A673 (cell line): Measurements from ENCODE around the gene NDUFB10. TPM values are rescaled to one million over a fixed set of nuclear protein-coding genes. Genes with fewer than 3 reads are reported as not detected.
"Not testable (repeated sequence)": the region's sequence is repeated elsewhere in the genome, so short reads cannot be mapped to it uniquely, and the experiment has no call there.

ENCODE experiments used
- BruUV-seq: library from RNA; stranded (reverse); fragments of 400-500 nt; replicated peaks from 2 replicates; lab custom pipeline; 2021; lab: Mats Ljungman, UMichigan
- CTCF ChIA-PET: fragments of 300-600 bp; sonication (Branson Sonifier 250); formaldehyde crosslinking; loops from one replicate; lab custom pipeline; 2022; ENCODE audit warnings: antibody characterized with exemption; lab: Charles Lee
- POLR2A ChIA-PET: fragments of 300-600 bp; sonication (Branson Sonifier 250); formaldehyde crosslinking; loops from one replicate; lab custom pipeline; 2022; ENCODE audit warnings: antibody characterized with exemption; ENCODE audit not compliant: low non-redundant PET; lab: Charles Lee
- DNase-seq: peaks from one replicate; pipeline ENCODE4 v3.0.0-alpha.2; 2015; ENCODE audit warnings: low spot score
- H3K27ac ChIP-seq: fragments of 200-600 bp; sonication (generic); 2 replicates; pipeline ENCODE4 v1.5.1; 2016; ENCODE audit warnings: mixed run types, low read depth, mild to moderate bottlenecking, mixed read lengths, antibody characterized with exemption, low read length; ENCODE audit not compliant: poor library complexity, severe bottlenecking
- H3K27me3 ChIP-seq: fragments of 200-600 bp; sonication (generic); replicated peaks from 2 replicates; pipeline ENCODE4 v1.6.1; 2017; ENCODE audit warnings: mixed run types, low read depth, mild to moderate bottlenecking, mixed read lengths, antibody characterized with exemption, low read length; ENCODE audit not compliant: insufficient read depth, poor library complexity
- H3K36me3 ChIP-seq: fragments of 200-600 bp; sonication (generic); 2 replicates; pipeline ENCODE4 v1.6.1; 2016; ENCODE audit warnings: mixed run types, mild to moderate bottlenecking, mixed read lengths, antibody characterized with exemption, low read length; ENCODE audit not compliant: insufficient read depth, poor library complexity, severe bottlenecking
- H3K4me1 ChIP-seq: fragments of 200-600 bp; sonication (generic); 2 replicates; pipeline ENCODE4 v1.6.1; 2017; ENCODE audit warnings: mixed run types, mild to moderate bottlenecking, mixed read lengths, antibody characterized with exemption, low read length; ENCODE audit not compliant: insufficient read depth, poor library complexity, severe bottlenecking
- H3K4me3 ChIP-seq: fragments of 200-600 bp; sonication (generic); 2 replicates; pipeline ENCODE4 v1.5.1; 2016; ENCODE audit warnings: low read depth, mixed run types, mild to moderate bottlenecking, mixed read lengths, low read length; ENCODE audit not compliant: poor library complexity, severe bottlenecking
- H3K9me3 ChIP-seq: fragments of 200-600 bp; sonication (generic); 2 replicates; pipeline ENCODE4 v1.6.1; 2016; ENCODE audit warnings: mixed run types, low read depth, mild to moderate bottlenecking, mixed read lengths, antibody characterized with exemption, low read length; ENCODE audit not compliant: poor library complexity, severe bottlenecking
- CTCF ChIP-seq: fragments of 300-800, 200-600 bp; sonication (generic); conservative IDR thresholded peaks from 2 replicates; pipeline ENCODE4 v1.5.1; 2017; ENCODE audit warnings: low read depth, mild to moderate bottlenecking, antibody characterized with exemption, low read length, moderate library complexity, mixed read lengths
- EZH2 ChIP-seq: fragments of 200-600 bp; sonication (generic); IDR thresholded peaks from 2 replicates; pipeline ENCODE4 v1.6.1; 2017; ENCODE audit warnings: borderline replicate concordance, low read depth, mild to moderate bottlenecking, mixed read lengths, antibody characterized with exemption, low read length; ENCODE audit not compliant: poor library complexity, severe bottlenecking
- intact Hi-C: fragments of 100-400 bp; cut with micrococcal nuclease; formaldehyde crosslinking; loops from one replicate; pipeline ENCODE4 v1.10.0; 2022; ENCODE audit not compliant: unreplicated experiment
- total RNA-seq: library from RNA; stranded (reverse); gene quantifications from 2 replicates; pipeline ENCODE4 v1.2.3, GENCODE V29; 2021

Gene NDUFB10
- total RNA-seq, 1 experiment from 2014 or later, result 178 TPM

- TF ChIP-seq EZH2, result no peak
- no peak for TF ChIP-seq CTCF
- no peaks in the 10 kb centered on the region for H3K4me1 ChIP-seq
- intact Hi-C loops, result no loop called here
- H3K4me3 ChIP-seq, result no peak overlapping the region
- H3K27me3 ChIP-seq, result no peaks in the 10 kb centered on the region
- no TSS peak for BruUV-seq
- ChIA-PET CTCF (no interaction called here), POLR2A (no interaction called here)
- H3K36me3 ChIP-seq, result no peaks in the 10 kb centered on the region
- H3K9me3 ChIP-seq, result no peaks in the 10 kb centered on the region
- no peak for DNase-seq
- H3K27ac ChIP-seq, result no peak overlapping the region
These were observed 9.3 kb upstream of the NDUFB10 start for GRCh38 chr16:1950047-1950446.

GRCh38 chr16:1950559-1950958 lies 8.8 kb upstream of the NDUFB10 start:
- Histone ChIP-seq H3K27me3 (no peaks in the 10 kb centered on the region), H3K36me3 (no peaks in the 10 kb centered on the region), H3K4me1 (no peaks in the 10 kb centered on the region), H3K27ac (no peak overlapping the region), H3K9me3 (no peaks in the 10 kb centered on the region), H3K4me3 (no peak overlapping the region)
- intact Hi-C loops, result no loop called here
- BruUV-seq, result no TSS peak
- TF ChIP-seq EZH2 (no peak), CTCF (no peak)
- CTCF ChIA-PET, result no interaction called here
- no peak for DNase-seq
- POLR2A ChIA-PET, result no interaction called here

GRCh38 chr16:1953734-1954133 lies 5.6 kb upstream of the NDUFB10 start:
- no TSS peak for BruUV-seq
- no peaks in the 10 kb centered on the region for H3K27me3 ChIP-seq
- ChIA-PET POLR2A (no interaction called here), CTCF (no interaction called here)
- TF ChIP-seq EZH2 (no peak), CTCF (no peak)
- H3K36me3 ChIP-seq, result no peaks in the 10 kb centered on the region
- H3K9me3 ChIP-seq, result no peaks in the 10 kb centered on the region
- DNase-seq, result no peak
- H3K4me1 ChIP-seq, result peaks cover under 1% of the 10 kb centered on the region
- no peak overlapping the region for H3K27ac ChIP-seq
- intact Hi-C loops, result no loop called here
- no peak overlapping the region for H3K4me3 ChIP-seq

GRCh38 chr16:1957434-1958142 lies 1.8 kb upstream of the NDUFB10 start:
- intact Hi-C loops, H3K27me3 ChIP-seq, POLR2A ChIA-PET, H3K27ac ChIP-seq, H3K4me3 ChIP-seq, BruUV-seq, DNase-seq, H3K9me3 ChIP-seq, CTCF ChIA-PET: not testable (repeated sequence)
- Histone ChIP-seq H3K36me3 (peaks cover 11% of the 10 kb centered on the region), H3K4me1 (peaks cover 16% of the 10 kb centered on the region)

GRCh38 chr16:1958143-1958491 lies 1.2 kb upstream of the NDUFB10 start:
- H3K4me3 ChIP-seq, H3K9me3 ChIP-seq, CTCF ChIA-PET, BruUV-seq, H3K27me3 ChIP-seq, H3K27ac ChIP-seq, POLR2A ChIA-PET, intact Hi-C loops, DNase-seq: not testable (repeated sequence)
- peaks cover 16% of the 10 kb centered on the region for H3K36me3 ChIP-seq
- H3K4me1 ChIP-seq, result peaks cover 16% of the 10 kb centered on the region
